Motor neuron (in vitro differentiated cells): ENCODE results near the gene ASAP3. TPM values are rescaled to one million over a fixed set of nuclear protein-coding genes. Genes with fewer than 3 reads are reported as not detected.

ENCODE experiments used
- ATAC-seq, 8 experiments: fragments of 200-7000 bp; cut with Tn5 transposase; replicated peaks in 6 of 8; 2 replicates each; pipeline ENCODE4 v1.8.0; 2021; ENCODE audit warnings: mild to moderate bottlenecking in 8 of 8, moderate library complexity in 8 of 8
- H3K27ac ChIP-seq, 2 donors: fragments of 250-450 bp; sonication (Bioruptor Pico); 2 replicates each; pipeline ENCODE4 v1.9.0; 2021; ENCODE audit warnings: antibody characterized with exemption in 2 of 2, mild to moderate bottlenecking in 2 of 2, moderate library complexity in 1 of 2
- H3K4me1 ChIP-seq, 2 donors: fragments of 250-450 bp; sonication (Bioruptor Pico); replicated peaks in 1 of 2; 2 replicates each; pipeline ENCODE4 v1.6.1; 2021; ENCODE audit warnings: antibody characterized with exemption in 2 of 2, mild to moderate bottlenecking in 2 of 2, moderate library complexity in 1 of 2
- H3K4me3 ChIP-seq, 5 donors: fragments of 250-450 bp; sonication (Bioruptor Pico); 2 replicates each; pipeline ENCODE4 v1.9.0; 2021; ENCODE audit warnings: antibody characterized with exemption in 5 of 5, mild to moderate bottlenecking in 5 of 5, moderate library complexity in 4 of 5
- WGBS, 10 experiments: fragments of 450-650 bp; shearing (Covaris generic); methylation state at CpG; one replicate each; pipeline ENCODE4 v1.0.0; 2022; 5-methylcytosine and 5-hydroxymethylcytosine counted together
- in situ Hi-C, 9 experiments: fragments of 400-800 bp; cut with MboI; loops; one replicate each; pipeline ENCODE4 v1.15.0; 2021; ENCODE audit warnings: low sequenced_read_pairs in 9 of 9, low pct_unique_long_range_greater_than_20kb in 2 of 9; ENCODE audit not compliant: unreplicated experiment in 9 of 9
- total RNA-seq, 8 experiments: library from RNA; unstranded; fragments of 300-600 nt; gene quantifications; 2 replicates each; pipeline versions ENCODE4 v1.2.3 to v1.2.4, GENCODE V29; 2022

The ASAP3 gene
- total RNA-seq, 8 experiments from 2014 or later = 29.0 to 96.6 (median 39.1) TPM

GRCh38 chr1:23431431-23431830 is 52.5 kb downstream of the ASAP3 start:
- no peak for ATAC-seq
- Histone ChIP-seq H3K4me3 (no peak overlapping the region), H3K4me1 (no peaks in the 10 kb centered on the region), H3K27ac (no peak overlapping the region)
- 70 to 100% (median 80%) methylated on average over 1 to 5 of the region's 5 CpGs; no CpG with 5 or more reads in 4 of the 10 experiments for WGBS, 10 experiments
- in situ Hi-C loops = no loop called here

- Histone ChIP-seq H3K4me3 (no peak overlapping the region), H3K27ac (no peak overlapping the region), H3K4me1 (no peaks in the 10 kb centered on the region)
- ATAC-seq = peak in 1 of 8 experiments; percentile 26
- in situ Hi-C loops = no loop called here
- WGBS, 10 experiments = 80 to 96% (median 87%) methylated on average over 1 to 12 of the region's 12 CpGs; no CpG with 5 or more reads in 6 of the 10 experiments
Observed at GRCh38 chr1:23430803-23431202, 53.2 kb downstream of the ASAP3 start.

- in situ Hi-C loops = no loop called here
- Histone ChIP-seq H3K4me3 (no peak overlapping the region), H3K4me1 (peaks cover 14% of the 10 kb centered on the region in 2 donors), H3K27ac (no peak overlapping the region)
- peak in 1 of 8 experiments; percentile 87 for ATAC-seq
- WGBS, 10 experiments = 80 to 100% (median 98%) methylated on average over 1 to 2 of the region's 2 CpGs; no CpG with 5 or more reads in 2 of the 10 experiments
Observed at GRCh38 chr1:23428136-23428905, 55.7 kb downstream of the ASAP3 start.

GRCh38 chr1:23427550-23427949 is 56.4 kb downstream of the ASAP3 start:
- in situ Hi-C loops = no loop called here
- Histone ChIP-seq H3K27ac (no peak overlapping the region), H3K4me1 (peaks cover 15 to 16% of the 10 kb centered on the region in 2 donors), H3K4me3 (no peak overlapping the region)
- WGBS, 10 experiments = 90 to 100% (median 100%) methylated on average over 1 to 3 of the region's 3 CpGs; no CpG with 5 or more reads in 1 of the 10 experiments
- no peak for ATAC-seq

GRCh38 chr1:23426828-23427227 is 57.2 kb downstream of the ASAP3 start:
- in situ Hi-C loops = no loop called here
- Histone ChIP-seq H3K4me1 (peaks cover 15 to 16% of the 10 kb centered on the region in 2 donors), H3K4me3 (no peak overlapping the region), H3K27ac (no peak overlapping the region)
- ATAC-seq = no peak
- WGBS, 10 experiments = 68 to 100% (median 88%) methylated on average over 1 to 2 of the region's 2 CpGs; no CpG with 5 or more reads in 4 of the 10 experiments

- in situ Hi-C loops = no loop called here
- H3K4me3 ChIP-seq = no peak overlapping the region
- no peak for ATAC-seq
- peaks cover 15 to 16% of the 10 kb centered on the region in 2 donors for H3K4me1 ChIP-seq
- H3K27ac ChIP-seq = no peak overlapping the region
- WGBS, 10 experiments = 34 to 90% (median 52%) methylated on average over 2 to 4 of the region's 5 CpGs; no CpG with 5 or more reads in 6 of the 10 experiments
Observed at GRCh38 chr1:23425193-23425494, 58.8 kb downstream of the ASAP3 start.

- H3K27ac ChIP-seq = no peak within 1 kb of the TSS
- peaks cover 15 to 16% of the 10 kb centered on the region in 2 donors for H3K4me1 ChIP-seq
- in situ Hi-C loops = no loop called here
- 3 to 25% methylated on average over 7 to 17 of the region's 84 CpGs; no CpG with 5 or more reads in 8 of the 10 experiments for WGBS, 10 experiments
- ATAC-seq = peak in 5 of 8 experiments; percentile 7 to 66 (median 46)
- H3K4me3 ChIP-seq = peak within 1 kb of the TSS in 3 of 5 donors; percentile 7 to 26 (median 16)
Observed at GRCh38 chr1:23424293-23425192, 59.4 kb downstream of the ASAP3 start, which contains the start of gene TCEA3. TSS of gene TCEA3 (minus strand) at chr1:23424748. CDS start at chr1:23424633, 115 bp downstream.

GRCh38 chr1:23423415-23424292 is 60.3 kb downstream of the ASAP3 start:
- H3K27ac ChIP-seq = no peak overlapping the region
- WGBS, 10 experiments = 0 to 65% (median 11%) methylated on average over 1 to 12 of the region's 46 CpGs; no CpG with 5 or more reads in 2 of the 10 experiments
- ATAC-seq = peak in 6 of 8 experiments; percentile 1 to 52 (median 40)
- H3K4me1 ChIP-seq = peaks cover 15 to 16% of the 10 kb centered on the region in 2 donors
- in situ Hi-C loops = no loop called here
- H3K4me3 ChIP-seq = peak overlapping the region in 2 of 5 donors; percentile 16 to 26

GRCh38 chr1:23422941-23423340 is 61.0 kb downstream of the ASAP3 start:
- 49 to 81% (median 71%) methylated on average over 1 to 5 of the region's 6 CpGs; no CpG with 5 or more reads in 4 of the 10 experiments for WGBS, 10 experiments
- Histone ChIP-seq H3K4me1 (peaks cover 15 to 16% of the 10 kb centered on the region in 2 donors), H3K4me3 (no peak overlapping the region), H3K27ac (no peak overlapping the region)
- ATAC-seq = no peak
- in situ Hi-C loops = no loop called here

GRCh38 chr1:23422241-23422877 is 61.6 kb downstream of the ASAP3 start:
- 0 to 100% (median 43%) methylated on average over 1 to 9 of the region's 15 CpGs; no CpG with 5 or more reads in 1 of the 10 experiments for WGBS, 10 experiments
- no peak overlapping the region for H3K27ac ChIP-seq
- ATAC-seq = peak in 6 of 8 experiments; percentile 4 to 71 (median 34)

GRCh38 chr1:23421753-23422240 is 62.2 kb downstream of the ASAP3 start:
- Histone ChIP-seq H3K27ac (no peak overlapping the region), H3K4me1 (peaks cover 15 to 22% of the 10 kb centered on the region in 2 donors), H3K4me3 (no peak overlapping the region)
- 0 to 92% (median 34%) methylated on average over 2 to 6 of the region's 6 CpGs; no CpG with 5 or more reads in 2 of the 10 experiments for WGBS, 10 experiments
- in situ Hi-C loops = no loop called here
- ATAC-seq = peak in 6 of 8 experiments; percentile 7 to 88 (median 69)

More at GRCh38 chr1:23422241-23422877, 61.6 kb downstream of the ASAP3 start:
- no peak overlapping the region for H3K4me3 ChIP-seq
- peaks cover 15 to 21% of the 10 kb centered on the region in 2 donors for H3K4me1 ChIP-seq
- in situ Hi-C loops = no loop called here
